ENCODE measurements around the gene XK.

DNA sequence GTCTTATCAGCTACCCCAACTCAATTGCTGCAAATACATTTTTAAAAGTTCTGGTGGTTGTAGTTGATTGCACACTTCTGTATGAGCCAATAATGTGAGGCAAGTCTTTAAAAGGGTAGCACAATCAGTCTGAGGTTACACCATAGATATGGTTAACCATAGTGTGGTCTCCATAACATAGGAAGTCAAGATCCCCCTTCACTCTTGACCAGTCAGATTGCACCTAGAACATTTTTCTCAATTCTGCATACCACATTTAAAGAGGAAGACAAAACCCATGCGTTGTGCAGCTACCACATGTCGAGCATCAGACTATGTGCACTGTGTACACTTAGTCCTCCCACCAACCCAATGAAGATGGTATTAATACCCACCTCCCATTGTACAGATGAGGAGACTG is 67.8 kb downstream of the XK start:
- TF ChIP-seq POLR2A (IDR thresholded peaks at IDR 0.05) = no peak
- TF ChIP-seq, protein P1, sequence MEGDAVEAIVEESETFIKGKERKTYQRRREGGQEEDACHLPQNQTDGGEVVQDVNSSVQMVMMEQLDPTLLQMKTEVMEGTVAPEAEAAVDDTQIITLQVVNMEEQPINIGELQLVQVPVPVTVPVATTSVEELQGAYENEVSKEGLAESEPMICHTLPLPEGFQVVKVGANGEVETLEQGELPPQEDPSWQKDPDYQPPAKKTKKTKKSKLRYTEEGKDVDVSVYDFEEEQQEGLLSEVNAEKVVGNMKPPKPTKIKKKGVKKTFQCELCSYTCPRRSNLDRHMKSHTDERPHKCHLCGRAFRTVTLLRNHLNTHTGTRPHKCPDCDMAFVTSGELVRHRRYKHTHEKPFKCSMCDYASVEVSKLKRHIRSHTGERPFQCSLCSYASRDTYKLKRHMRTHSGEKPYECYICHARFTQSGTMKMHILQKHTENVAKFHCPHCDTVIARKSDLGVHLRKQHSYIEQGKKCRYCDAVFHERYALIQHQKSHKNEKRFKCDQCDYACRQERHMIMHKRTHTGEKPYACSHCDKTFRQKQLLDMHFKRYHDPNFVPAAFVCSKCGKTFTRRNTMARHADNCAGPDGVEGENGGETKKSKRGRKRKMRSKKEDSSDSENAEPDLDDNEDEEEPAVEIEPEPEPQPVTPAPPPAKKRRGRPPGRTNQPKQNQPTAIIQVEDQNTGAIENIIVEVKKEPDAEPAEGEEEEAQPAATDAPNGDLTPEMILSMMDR (IDR thresholded peaks at IDR 0.05) = no peak

Data from stomach (tissue), 4 donors.